SK-N-SH (cell line): ENCODE results near the gene CNTFR. TPM values are rescaled to one million over a fixed set of nuclear protein-coding genes. Genes with fewer than 3 reads are reported as not detected.

ENCODE experiments used
- CTCF ChIA-PET: fragments of 300-600, 350-600 bp; formaldehyde crosslinking; extraction: SDS; loops from one replicate; lab custom pipeline; 2021; lab: Yijun Ruan, JAX
- POLR2A ChIA-PET: fragments of 350-600 bp; sonication (Branson Sonifier 250); formaldehyde crosslinking; extraction: SDS; loops from one replicate; lab custom pipeline; 2020; ENCODE audit warnings: antibody characterized with exemption, inconsistent platforms; lab: Yijun Ruan, JAX
- DNase-seq: peaks from one replicate; pipeline ENCODE4 v3.0.0; 2012
- H2AFZ ChIP-seq: fragments of 200-600 bp; sonication (generic); 2 replicates; pipeline ENCODE4 v1.8.1; 2016; ENCODE audit warnings: antibody characterized with exemption, mild to moderate bottlenecking, low read depth
- H3F3A ChIP-seq: fragments of 200-600 bp; sonication (generic); replicated peaks from 2 replicates; pipeline ENCODE3; 2016; ENCODE audit warnings: antibody characterized with exemption, mild to moderate bottlenecking; ENCODE audit not compliant: insufficient read depth
- H3K27ac ChIP-seq, 2 experiments: fragments of 200-500 bp in 1 of 2; fragments of 200-600 bp in 1 of 2; sonication (Bioruptor generic) in 1 of 2; sonication (generic), shearing (Covaris generic) in 1 of 2; 2 replicates each; pipeline versions ENCODE4 v1.5.1 to v1.6.1; 2014 to 2016; ENCODE audit warnings: low read depth in 2 of 2, inconsistent platforms in 1 of 2, low read length in 1 of 2, mild to moderate bottlenecking in 1 of 2, mixed read lengths in 1 of 2
- H3K27me3 ChIP-seq: fragments of 200-600 bp; sonication (generic), shearing (Covaris generic); 2 replicates; pipeline ENCODE4 v1.6.1; 2016; ENCODE audit warnings: mixed run types; ENCODE audit not compliant: insufficient read depth
- H3K36me3 ChIP-seq, 2 experiments: fragments of 200-500 bp in 1 of 2; fragments of 200-600 bp in 1 of 2; sonication (Bioruptor generic) in 1 of 2; sonication (generic) in 1 of 2; replicated peaks in 1 of 2; 2 replicates each; pipeline versions ENCODE3 to v1.5.1; 2014 to 2016; ENCODE audit warnings: low read length in 1 of 2, mild to moderate bottlenecking in 1 of 2; ENCODE audit not compliant: insufficient read depth in 2 of 2, control insufficient read depth in 1 of 2
- H3K4me1 ChIP-seq, 2 experiments: fragments of 200-500 bp in 1 of 2; fragments of 200-600 bp in 1 of 2; sonication (Bioruptor generic) in 1 of 2; sonication (generic), shearing (Covaris generic) in 1 of 2; 2 replicates each; pipeline versions ENCODE4 v1.5.1 to v1.6.1; 2014 to 2016; ENCODE audit warnings: low read depth in 1 of 2, low read length in 1 of 2, mixed run types in 1 of 2; ENCODE audit not compliant: insufficient read depth in 2 of 2, control insufficient read depth in 1 of 2
- H3K4me2 ChIP-seq: fragments of 200-600 bp; sonication (generic), shearing (Covaris generic); 2 replicates; pipeline ENCODE4 v1.6.1; 2017; ENCODE audit warnings: mixed run types
- H3K4me3 ChIP-seq, 2 experiments: fragments of 200-500 bp in 1 of 2; fragments of 200-600 bp in 1 of 2; sonication (Bioruptor generic) in 1 of 2; sonication (generic), shearing (Covaris generic) in 1 of 2; 2 replicates each; pipeline versions ENCODE4 v1.5.1 to v1.8.1; 2014 to 2016; ENCODE audit warnings: low read depth in 2 of 2, inconsistent platforms in 1 of 2, low read length in 1 of 2, mild to moderate bottlenecking in 1 of 2, mixed read lengths in 1 of 2, moderate library complexity in 1 of 2
- H3K79me2 ChIP-seq: fragments of 200-600 bp; sonication (generic); 2 replicates; pipeline ENCODE4 v1.8.1; 2017; ENCODE audit warnings: mild to moderate bottlenecking; ENCODE audit not compliant: insufficient read depth
- H3K9ac ChIP-seq: fragments of 200-600 bp; sonication (generic); 2 replicates; pipeline ENCODE4 v1.6.1; 2017; ENCODE audit warnings: mixed run types
- H3K9me2 ChIP-seq: fragments of 200-600 bp; sonication (generic); 2 replicates; pipeline ENCODE4 v1.6.1; 2017; ENCODE audit warnings: mixed run types
- H3K9me3 ChIP-seq: fragments of 200-600 bp; sonication (generic); 2 replicates; pipeline ENCODE4 v1.6.1; 2017; ENCODE audit warnings: mixed run types, mild to moderate bottlenecking, moderate library complexity
- H4K20me1 ChIP-seq: fragments of 200-600 bp; sonication (generic); 2 replicates; pipeline ENCODE4 v1.6.1; 2017; ENCODE audit warnings: mild to moderate bottlenecking, mixed run types; ENCODE audit not compliant: insufficient read depth
- EP300 ChIP-seq, 2 experiments: IDR thresholded peaks; 2 replicates each; pipeline versions ENCODE4 v1.4.0 to v1.6.1; 2012; ENCODE audit warnings: borderline replicate concordance in 1 of 2, low read depth in 1 of 2, low read length in 1 of 2
- FOSL2 ChIP-seq: IDR thresholded peaks from 2 replicates; pipeline ENCODE4 v1.4.0; 2012; ENCODE audit warnings: low read depth, mild to moderate bottlenecking, moderate library complexity, borderline replicate concordance
- FOXJ3 ChIP-seq: sonication (generic); formaldehyde crosslinking; IDR thresholded peaks from 2 replicates; pipeline ENCODE4 v1.5.1; 2020; ENCODE audit warnings: mild to moderate bottlenecking, missing genetic modification reagents
- GATA2 ChIP-seq: sonication (generic); formaldehyde crosslinking; IDR thresholded peaks from 2 replicates; pipeline ENCODE4 v1.5.0; 2020; ENCODE audit warnings: mild to moderate bottlenecking, missing genetic modification reagents
- JUND ChIP-seq: IDR thresholded peaks from 2 replicates; pipeline ENCODE4 v1.4.0; 2012
- MAX ChIP-seq: IDR thresholded peaks from 2 replicates; pipeline ENCODE4 v1.4.0; 2012; ENCODE audit warnings: low read depth
- NFIC ChIP-seq: IDR thresholded peaks from 2 replicates; pipeline ENCODE4 v1.4.0; 2012; ENCODE audit warnings: borderline replicate concordance
- NRF1 ChIP-seq: IDR thresholded peaks from 2 replicates; pipeline ENCODE4 v1.6.1; 2012; ENCODE audit warnings: low read depth, mild to moderate bottlenecking, low read length
- RAD21 ChIP-seq: IDR thresholded peaks from 2 replicates; pipeline ENCODE4 v1.6.1; 2012; ENCODE audit warnings: mild to moderate bottlenecking, low read length
- RFX5 ChIP-seq: IDR thresholded peaks from 2 replicates; pipeline ENCODE4 v1.6.1; 2012; ENCODE audit warnings: mild to moderate bottlenecking, improper control_type of control experiment, low read length
- SMC3 ChIP-seq: IDR thresholded peaks from 2 replicates; pipeline ENCODE4 v1.6.1; 2012; ENCODE audit warnings: low read depth, low read length, improper control_type of control experiment
- TAF1 ChIP-seq: IDR thresholded peaks from 2 replicates; pipeline ENCODE4 v1.6.1; 2012; ENCODE audit warnings: low read depth, mild to moderate bottlenecking, low read length, moderate library complexity, borderline replicate concordance
- USF1 ChIP-seq: IDR thresholded peaks from 2 replicates; pipeline ENCODE4 v1.4.0; 2012; ENCODE audit warnings: low read depth, borderline replicate concordance
- YY1 ChIP-seq: IDR thresholded peaks from 2 replicates; pipeline ENCODE4 v1.4.0; 2012; ENCODE audit warnings: low read depth, mild to moderate bottlenecking
- WGBS: methylation state at CpG from one replicate; pipeline ENCODE4 v1.1.6; 2017; ENCODE audit warnings: low lambda C conversion rate; 5-methylcytosine and 5-hydroxymethylcytosine counted together
- polyA plus RNA-seq, 3 experiments: library from polyadenylated mRNA; depleted of rRNA; stranded (reverse); fragments of >200 nt; gene quantifications; 2 replicates each; pipeline ENCODE4 v1.2.3, GENCODE V29; 2012
- TF ChIP-seq, protein P1 (sequence below): fragments of 150-350 bp; IDR thresholded peaks from 2 replicates; pipeline ENCODE4 v1.6.1; 2017; ENCODE audit warnings: antibody characterized with exemption, low read length, low read depth, borderline replicate concordance

CNTFR gene
- polyA plus RNA-seq, 1 of the 3 experiments (the other 2 are of a cell fraction): 1.8 TPM

DNA sequence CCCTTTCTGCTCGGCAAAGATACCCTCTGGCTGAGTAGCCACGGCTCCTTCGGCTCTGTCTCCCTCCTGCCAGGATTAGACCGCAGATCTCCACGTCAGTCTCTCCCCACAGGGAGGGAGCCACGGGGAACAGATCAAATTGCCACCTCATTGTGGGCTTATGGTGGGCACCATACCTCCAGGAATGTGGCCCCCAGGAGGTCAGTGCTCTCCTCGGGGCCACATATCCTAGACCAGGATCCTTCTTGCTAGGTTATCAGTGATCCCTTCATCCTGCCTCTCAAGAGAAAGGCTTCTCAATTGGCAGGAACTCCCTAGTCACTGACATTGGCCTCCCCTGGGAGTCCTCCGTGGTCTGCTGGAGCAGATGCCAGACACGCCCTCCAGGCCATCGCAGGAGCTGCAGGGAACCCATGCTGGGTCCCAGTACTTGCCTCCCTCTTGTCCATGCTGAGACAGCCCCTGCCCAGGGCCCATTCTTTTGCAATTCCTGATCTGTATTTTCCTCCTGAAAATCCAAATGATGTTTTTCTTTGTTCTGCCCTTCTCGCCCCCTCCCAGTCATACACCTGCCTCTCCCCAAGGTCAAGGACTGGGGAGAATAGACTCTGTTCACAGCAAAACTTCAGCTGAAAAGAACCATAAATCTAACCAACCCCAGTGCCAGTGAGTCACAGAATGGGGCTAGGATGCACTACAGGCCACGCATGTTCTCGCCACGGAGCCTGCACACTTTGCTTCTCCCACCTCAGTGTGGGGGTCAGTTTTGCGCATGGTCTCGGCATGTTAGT is 35.1 kb downstream of the CNTFR start:
- 89% methylated on average over 6 of the region's 16 CpGs for WGBS
- H3K27me3 ChIP-seq: no peaks in the 10 kb centered on the region; the same call in 1 of the 2 replicates

DNA sequence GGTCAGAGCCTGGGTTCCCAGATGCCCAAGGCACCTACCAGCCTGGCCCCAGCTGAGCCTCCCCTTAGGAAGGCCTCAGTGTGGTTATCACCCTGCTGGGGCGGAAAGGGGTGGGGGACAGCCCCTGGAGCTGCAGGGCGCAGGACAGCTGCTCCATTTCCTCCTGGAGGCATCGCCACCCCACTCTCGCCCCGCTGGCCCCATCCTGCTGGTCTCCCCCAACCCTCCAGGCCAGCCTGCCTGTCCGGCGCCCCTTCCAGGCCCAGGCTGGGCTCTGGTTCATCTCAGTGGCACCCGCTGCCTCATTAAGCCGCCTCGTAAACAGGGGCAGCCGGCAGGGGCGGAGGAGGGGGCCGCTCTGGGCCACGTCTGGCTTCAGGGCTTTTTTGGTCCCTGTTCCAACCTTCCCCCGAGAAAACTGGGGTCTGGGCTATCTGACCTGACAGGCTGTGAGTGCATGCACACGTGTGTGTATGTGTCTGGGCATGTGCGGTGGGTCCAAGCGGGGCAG is 36.0 kb downstream of the CNTFR start:
- Histone ChIP-seq H3K79me2 (no peaks in the 10 kb centered on the region), H3K27ac (peak overlapping the region in 1 of 2 experiments; percentile 91; a peak in 2 of 4 replicates), H4K20me1 (no peaks in the 10 kb centered on the region), H2AFZ (no peak overlapping the region), H3K4me1 (peaks cover 0 to 76% of the 10 kb centered on the region in 2 experiments; a peak in 1 of 4 replicates), H3K4me3 (no peak overlapping the region), H3K9me3 (no peaks in the 10 kb centered on the region), H3K9ac (no peak overlapping the region), H3K36me3 (no peaks in the 10 kb centered on the region), H3K9me2 (no peaks in the 10 kb centered on the region), H3F3A (no peaks in the 10 kb centered on the region), H3K27me3 (no peaks in the 10 kb centered on the region; the same call in 1 of the 2 replicates), H3K4me2 (no peak overlapping the region)
- TF ChIP-seq GATA2 (CRISPR knock-in tag) (peak; percentile 26; the same call in 1 of the 2 replicates), NFIC (no peak)
- peak; percentile 78 for DNase-seq
- ChIA-PET CTCF (interaction anchor here (0.6 to 18.0 kb wide), 4 partner anchors 28 to 184 kb away, joined by 3 to 507 read pairs (median 4); partner anchors contain the start of gene CNTFR), POLR2A (no interaction called here)
- WGBS: 92% methylated on average over 8 of the region's 18 CpGs

More for the DNA sequence above, 35.1 kb downstream of the CNTFR start:
- H2AFZ ChIP-seq: no peak overlapping the region
- H3K9ac ChIP-seq: no peak overlapping the region
- H4K20me1 ChIP-seq: no peaks in the 10 kb centered on the region
- H3K4me2 ChIP-seq: no peak overlapping the region
- no peaks in the 10 kb centered on the region for H3K79me2 ChIP-seq
- no peaks in the 10 kb centered on the region for H3K36me3 ChIP-seq
- peaks cover 0 to 79% of the 10 kb centered on the region in 2 experiments; a peak in 1 of 4 replicates for H3K4me1 ChIP-seq
- peak overlapping the region in 1 of 2 experiments; percentile 91; a peak in 2 of 4 replicates for H3K27ac ChIP-seq
- ChIA-PET CTCF (interaction anchor here (0.8 to 18.0 kb wide), 8 partner anchors 8 to 49 kb away, joined by 3 to 507 read pairs (median 6); partner anchors contain the start of gene CNTFR), POLR2A (interaction anchor here (0.9 to 2.3 kb wide), 5 partner anchors 16 to 37 kb away, joined by 3 to 10 read pairs (median 4); no protein-coding TSS in a partner anchor)
- TF ChIP-seq RAD21 (peak; percentile 23; the same call in 1 of the 2 replicates), MAX (no peak), EP300 (IDR thresholded peaks at IDR 0.05; ENCODE audit: borderline replicate concordance in 1 of 2, low read depth in 1 of 2, low read length in 1 of 2) (0 out of 4 replicates have a peak, but pooled peaks of 1 of the 2 experiments have one; percentile 9)
- H3K4me3 ChIP-seq: no peak overlapping the region
- H3K9me3 ChIP-seq: no peaks in the 10 kb centered on the region
- peak; percentile 85 for DNase-seq
- no peaks in the 10 kb centered on the region for H3K9me2 ChIP-seq
- H3F3A ChIP-seq: no peaks in the 10 kb centered on the region

- Histone ChIP-seq H3K79me2 (no peaks in the 10 kb centered on the region), H3K4me2 (no peak overlapping the region), H3K9me2 (no peaks in the 10 kb centered on the region), H3K9ac (no peak overlapping the region), H3K36me3 (no peaks in the 10 kb centered on the region), H3F3A (no peaks in the 10 kb centered on the region), H3K4me3 (no peak overlapping the region), H3K4me1 (peaks cover 0 to 74% of the 10 kb centered on the region in 2 experiments; a peak in 1 of 4 replicates), H3K27me3 (no peaks in the 10 kb centered on the region; the same call in 1 of the 2 replicates), H3K9me3 (no peaks in the 10 kb centered on the region), H2AFZ (no peak overlapping the region), H4K20me1 (no peaks in the 10 kb centered on the region), H3K27ac (peak overlapping the region in 1 of 2 experiments; percentile 91; a peak in 2 of 4 replicates)
- 60% methylated on average over 1 of the region's 2 CpGs for WGBS
- DNase-seq: peak; percentile 19
- CTCF ChIA-PET: interaction anchor here (0.6 to 18.0 kb wide), 5 partner anchors 29 to 184 kb away, joined by 3 to 507 read pairs (median 4); partner anchors contain the start of gene CNTFR
- POLR2A ChIA-PET: no interaction called here
- no peak for TF ChIP-seq SMC3
- TF ChIP-seq YY1: no peak
- no peak for TF ChIP-seq RFX5
- TF ChIP-seq GATA2 (CRISPR knock-in tag): no peak
- TF ChIP-seq FOSL2: no peak
- TF ChIP-seq, protein P1, sequence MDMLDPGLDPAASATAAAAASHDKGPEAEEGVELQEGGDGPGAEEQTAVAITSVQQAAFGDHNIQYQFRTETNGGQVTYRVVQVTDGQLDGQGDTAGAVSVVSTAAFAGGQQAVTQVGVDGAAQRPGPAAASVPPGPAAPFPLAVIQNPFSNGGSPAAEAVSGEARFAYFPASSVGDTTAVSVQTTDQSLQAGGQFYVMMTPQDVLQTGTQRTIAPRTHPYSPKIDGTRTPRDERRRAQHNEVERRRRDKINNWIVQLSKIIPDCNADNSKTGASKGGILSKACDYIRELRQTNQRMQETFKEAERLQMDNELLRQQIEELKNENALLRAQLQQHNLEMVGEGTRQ: no peak
- TF ChIP-seq NRF1: no peak
- TF ChIP-seq FOXJ3 (CRISPR knock-in tag): no peak
- TF ChIP-seq MAX: no peak
- no peak for TF ChIP-seq TAF1
- TF ChIP-seq USF1: no peak
- TF ChIP-seq JUND: no peak
Measured at GRCh38 chr9:34552986-34553385, 36.5 kb downstream of the CNTFR start.
